Ishikawa (cell line): ENCODE measurements around the gene PRDM16.
A peak's percentile ranks its signal among the peaks of the same experiment; 100 is the strongest.

Experiments used
- CEBPB ChIP-seq: IDR thresholded peaks from 2 replicates; pipeline ENCODE4 v1.6.1; 2012
- CREB1 ChIP-seq: IDR thresholded peaks from 2 replicates; pipeline ENCODE4 v1.6.1; 2012; ENCODE audit warnings: low read depth
- EP300 ChIP-seq: IDR thresholded peaks from 2 replicates; pipeline ENCODE4 v1.6.1; 2012; ENCODE audit warnings: borderline replicate concordance
- FOXM1 ChIP-seq: IDR thresholded peaks from 2 replicates; pipeline ENCODE4 v1.6.1; 2012; ENCODE audit warnings: low read depth, borderline replicate concordance
- MAX ChIP-seq: IDR thresholded peaks from 2 replicates; pipeline ENCODE4 v1.6.1; 2012
- NFIC ChIP-seq: IDR thresholded peaks from 2 replicates; pipeline ENCODE4 v1.6.1; 2012
- RAD21 ChIP-seq: IDR thresholded peaks from 2 replicates; pipeline ENCODE4 v1.6.1; 2012; ENCODE audit warnings: low read depth
- TAF1 ChIP-seq: IDR thresholded peaks from 2 replicates; pipeline ENCODE4 v1.6.1; 2012; ENCODE audit warnings: low read depth, mild to moderate bottlenecking
- TEAD4 ChIP-seq: IDR thresholded peaks from 2 replicates; pipeline ENCODE4 v1.6.1; 2012
- USF1 ChIP-seq: IDR thresholded peaks from 2 replicates; pipeline ENCODE4 v1.6.1; 2012
- ZBTB7A ChIP-seq: IDR thresholded peaks from 2 replicates; pipeline ENCODE4 v1.6.1; 2012; ENCODE audit warnings: low read depth

PRDM16 gene

GRCh38 chr1:3483801-3484444, 414.9 kb downstream of the PRDM16 start:
- TF ChIP-seq RAD21 (peak; percentile 37; the same call in 1 of the 2 replicates), ZBTB7A (no peak)

- TF ChIP-seq TEAD4 (no peak), USF1 (no peak), CEBPB (no peak), FOXM1 (no peak), NFIC (no peak), RAD21 (no peak), CREB1 (no peak), MAX (no peak), EP300 (no peak), TAF1 (no peak)
These were observed 416.0 kb downstream of the PRDM16 start for GRCh38 chr1:3485016-3485415.
